Activated T-cell treated with anti-CD3 and anti-CD28 coated beads for 4 hours (primary cell): ENCODE results near the gene RHOF.

ENCODE experiments used
- DNase-seq: peaks from one replicate; pipeline ENCODE4 v3.0.0-alpha.2; 2020

The RHOF gene, protein sequence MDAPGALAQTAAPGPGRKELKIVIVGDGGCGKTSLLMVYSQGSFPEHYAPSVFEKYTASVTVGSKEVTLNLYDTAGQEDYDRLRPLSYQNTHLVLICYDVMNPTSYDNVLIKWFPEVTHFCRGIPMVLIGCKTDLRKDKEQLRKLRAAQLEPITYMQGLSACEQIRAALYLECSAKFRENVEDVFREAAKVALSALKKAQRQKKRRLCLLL

DNA sequence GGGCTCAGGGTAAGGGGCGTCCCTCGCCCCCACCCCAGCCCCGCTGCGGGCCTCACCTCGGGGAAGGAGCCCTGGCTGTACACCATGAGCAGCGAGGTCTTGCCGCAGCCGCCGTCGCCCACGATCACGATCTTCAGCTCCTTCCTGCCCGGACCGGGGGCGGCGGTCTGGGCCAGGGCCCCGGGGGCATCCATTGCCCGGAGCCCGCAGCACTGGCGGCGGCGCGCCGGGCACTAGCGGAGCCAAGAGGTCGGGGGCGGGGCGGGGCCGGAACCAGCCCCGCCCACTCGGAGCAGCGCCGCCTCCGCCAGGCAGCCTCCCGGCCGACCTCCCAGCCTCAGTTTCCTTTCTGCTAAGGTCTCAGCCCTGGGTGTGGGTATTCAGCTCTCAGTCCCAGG is at the start of gene RHOF:
Gene RHOF, minus strand, starts transcription at position 249 of the 398 bp plus-strand sequence. Its CDS starts 55 bp downstream, at position 194.
- no peak for DNase-seq

DNA sequence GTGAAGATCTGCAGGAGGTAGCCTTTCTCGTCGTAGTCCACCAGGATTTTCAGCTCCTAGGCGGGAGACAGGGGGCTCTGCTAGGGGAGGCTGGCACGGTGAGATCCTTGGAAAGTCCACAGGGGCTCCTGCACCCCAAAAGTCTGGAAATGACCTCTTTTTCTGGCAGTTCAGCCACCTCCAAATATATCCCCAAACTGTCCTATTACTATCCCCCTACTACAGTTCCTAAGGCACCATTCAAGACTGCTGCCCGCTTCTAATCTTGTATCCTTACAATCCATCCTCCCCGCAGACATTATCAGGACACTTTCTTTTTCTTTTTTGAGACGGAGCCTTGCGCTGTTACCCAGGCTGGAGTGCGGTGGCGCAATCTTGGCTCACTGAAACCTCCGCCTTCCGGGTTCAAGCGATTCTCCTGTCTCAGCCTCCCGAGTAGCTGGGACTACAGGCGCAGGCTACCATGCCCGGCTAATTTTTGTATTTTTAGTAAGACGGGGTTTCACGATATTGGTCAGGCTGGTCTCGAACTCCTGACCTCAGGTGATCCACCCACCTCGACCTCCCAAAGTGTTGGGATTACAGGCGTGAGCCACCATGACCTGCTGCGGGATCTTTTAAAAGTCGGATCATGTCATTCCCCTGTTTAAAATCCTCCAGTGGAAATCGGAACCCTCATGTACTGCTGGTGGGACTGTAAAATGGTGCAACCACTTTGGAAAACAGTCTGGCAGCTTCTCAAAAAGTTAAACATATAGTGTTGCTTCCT is 46.7 kb upstream of the RHOF start:
- no peak for DNase-seq

DNA sequence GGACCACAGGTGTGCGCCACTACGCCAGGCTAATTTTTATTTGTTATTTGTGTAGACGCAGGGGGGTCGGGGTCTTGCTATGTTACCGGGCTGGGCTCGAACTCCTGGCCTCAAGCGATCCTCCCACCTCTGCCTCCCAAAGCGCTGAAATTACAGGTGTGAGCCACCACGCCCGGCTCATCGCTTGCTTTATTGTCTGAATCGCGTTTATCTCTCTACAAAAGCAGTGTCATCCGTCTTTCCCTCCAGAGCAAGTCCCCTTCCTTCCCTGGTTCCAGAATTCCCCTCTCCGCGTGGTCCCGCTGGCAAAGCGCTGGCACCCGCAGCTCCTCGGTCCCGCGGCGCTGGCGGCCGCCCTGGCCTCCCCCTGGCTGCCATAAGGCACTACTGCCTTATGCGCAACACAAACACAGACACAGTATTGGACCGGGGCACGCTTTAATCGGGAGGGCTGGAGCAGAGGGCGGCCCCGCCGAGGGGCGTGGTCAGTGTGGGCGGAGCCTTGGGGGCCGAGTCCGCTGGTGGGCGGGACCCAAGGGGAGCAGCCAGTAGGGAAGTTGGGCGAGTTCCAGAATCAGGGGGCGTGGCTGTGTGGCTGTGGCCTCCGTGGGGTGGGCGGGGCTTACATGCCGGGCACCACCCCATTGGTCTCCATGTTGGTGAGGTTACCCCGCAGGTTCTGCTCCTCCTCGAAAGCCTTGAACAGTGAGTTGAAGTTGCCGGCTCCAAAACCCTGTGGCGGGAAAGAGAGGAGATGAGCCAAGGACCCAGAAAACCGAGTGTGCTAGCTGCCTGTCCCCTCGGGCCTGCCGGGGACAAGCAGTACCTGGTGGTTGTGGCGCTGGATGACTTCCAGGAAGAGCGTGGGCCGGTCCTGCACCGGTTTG is 45.9 kb upstream of the RHOF start:
- DNase-seq = peak; percentile 99

DNA sequence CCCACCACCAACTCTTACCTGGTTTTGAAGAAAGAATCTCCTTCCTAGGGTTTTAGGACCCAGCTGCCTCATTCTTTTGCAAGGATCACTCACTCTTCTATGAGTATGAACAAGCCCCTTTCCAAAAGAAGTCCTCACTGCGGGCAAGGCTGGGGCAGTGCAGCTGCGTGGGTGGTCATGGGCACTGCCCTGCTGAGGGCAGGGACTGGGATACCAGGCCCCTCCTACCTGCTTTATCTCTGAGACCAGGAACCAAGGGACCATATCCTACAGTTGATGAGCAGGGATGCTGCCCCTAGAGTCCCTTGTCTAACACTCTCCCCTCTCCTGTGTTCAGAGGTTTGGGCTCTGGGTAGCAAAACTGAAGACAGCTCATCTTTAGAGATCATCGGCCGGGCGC is 44.6 kb upstream of the RHOF start:
- DNase-seq = no peak

DNA sequence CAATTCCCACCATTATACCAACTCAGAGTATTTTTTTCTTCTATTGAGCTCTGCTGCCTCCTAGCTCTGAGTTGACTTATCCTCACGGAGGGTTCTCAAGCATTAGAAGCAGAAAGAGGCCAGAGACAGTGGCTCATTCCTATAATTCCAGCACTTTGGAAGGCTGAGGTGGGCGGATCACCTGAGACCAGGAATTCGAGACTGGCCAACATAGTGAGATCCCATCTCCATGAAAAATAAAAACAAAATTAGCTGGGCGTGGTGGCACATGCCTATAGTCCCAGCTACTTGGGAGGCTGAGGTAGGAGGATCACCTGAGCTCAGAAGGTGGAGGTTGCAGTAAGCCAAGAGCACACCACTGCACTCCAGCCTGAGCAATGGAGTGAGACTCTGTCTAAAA is 44.2 kb upstream of the RHOF start:
- no peak for DNase-seq

DNA sequence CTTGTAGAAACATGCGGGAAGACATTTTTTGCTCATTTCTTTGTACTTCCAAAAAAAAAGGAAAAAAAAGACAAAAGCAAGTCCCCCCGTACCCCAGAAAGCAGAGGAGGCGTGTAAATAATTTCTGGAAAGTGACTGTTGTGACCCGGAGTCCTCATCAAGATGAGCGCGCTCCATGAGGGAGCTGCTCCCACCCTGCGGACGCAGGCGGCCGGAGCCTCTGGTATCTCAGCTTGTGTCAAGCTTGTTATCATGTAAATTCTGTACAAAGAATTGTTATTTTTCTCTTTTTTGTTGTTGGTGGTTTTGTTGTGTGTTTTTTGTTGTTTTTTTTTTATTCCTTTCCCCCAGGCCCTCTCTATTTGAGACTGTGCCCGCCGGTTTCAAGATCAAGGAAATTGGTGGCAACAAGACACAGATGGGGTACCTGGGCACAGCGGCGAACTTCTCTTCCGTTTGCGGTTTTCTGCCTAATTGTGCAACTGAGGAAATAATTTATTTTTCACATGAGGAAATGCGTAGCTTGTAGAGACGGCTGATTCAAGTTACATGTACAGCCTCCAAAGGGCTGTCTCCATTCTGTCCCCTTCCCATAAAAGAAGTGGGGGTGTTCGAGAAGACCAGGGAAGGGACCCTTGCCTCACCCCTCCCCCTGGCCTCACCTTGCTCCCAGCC is 38.2 kb upstream of the RHOF start:
- DNase-seq = no peak

DNA sequence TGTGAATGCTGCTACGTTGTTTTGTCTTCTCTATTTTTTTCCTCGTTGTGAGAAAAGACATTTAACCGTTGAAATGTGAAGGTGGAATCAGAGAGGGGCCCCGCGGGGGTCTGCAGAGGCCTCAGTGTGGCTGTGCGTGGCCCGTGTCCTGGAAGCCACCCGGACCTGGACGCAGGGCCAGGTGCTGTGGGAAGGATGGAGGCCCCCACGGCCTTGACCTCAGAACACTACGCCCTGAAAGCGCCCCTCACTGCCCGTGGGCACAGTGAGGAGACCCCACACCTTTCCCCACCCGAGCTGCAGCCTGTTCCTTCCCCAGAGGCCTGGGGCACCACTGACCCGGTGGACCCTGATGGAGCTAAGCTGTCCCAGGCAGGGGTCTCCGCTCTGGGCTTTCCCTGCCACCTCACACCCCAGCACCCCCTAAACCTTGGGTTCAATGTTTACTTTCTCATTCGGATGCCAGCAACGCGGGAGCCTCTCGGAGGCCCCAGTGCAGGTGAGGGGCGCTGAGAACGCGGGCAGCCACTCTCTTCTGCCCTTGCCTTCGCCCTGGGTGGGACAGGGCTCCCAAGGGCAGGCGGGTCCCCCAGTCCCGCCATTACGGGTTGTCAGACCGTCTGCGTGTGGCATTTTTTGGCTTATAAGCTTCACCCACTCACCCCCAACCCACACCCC is 37.2 kb upstream of the RHOF start:
- DNase-seq = no peak

DNA sequence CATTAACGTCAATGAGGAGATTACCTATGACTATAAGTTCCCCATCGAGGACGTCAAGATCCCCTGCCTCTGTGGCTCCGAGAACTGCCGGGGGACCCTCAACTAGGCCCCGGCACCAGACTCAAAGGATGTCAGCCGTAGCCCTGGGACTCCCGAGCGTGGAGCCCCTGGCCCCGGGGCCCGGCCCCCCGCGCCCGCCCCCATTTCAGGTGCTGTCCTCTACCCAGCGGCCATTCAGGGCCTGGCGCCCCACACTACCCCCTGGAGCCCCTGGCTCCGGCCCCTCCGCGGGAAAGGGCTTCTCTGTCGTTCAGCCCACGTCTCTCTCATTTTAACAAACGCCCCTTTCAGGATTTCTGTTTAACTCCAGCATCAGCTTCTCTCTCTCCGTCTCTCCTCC is 36.6 kb upstream of the RHOF start:
- no peak for DNase-seq

DNA sequence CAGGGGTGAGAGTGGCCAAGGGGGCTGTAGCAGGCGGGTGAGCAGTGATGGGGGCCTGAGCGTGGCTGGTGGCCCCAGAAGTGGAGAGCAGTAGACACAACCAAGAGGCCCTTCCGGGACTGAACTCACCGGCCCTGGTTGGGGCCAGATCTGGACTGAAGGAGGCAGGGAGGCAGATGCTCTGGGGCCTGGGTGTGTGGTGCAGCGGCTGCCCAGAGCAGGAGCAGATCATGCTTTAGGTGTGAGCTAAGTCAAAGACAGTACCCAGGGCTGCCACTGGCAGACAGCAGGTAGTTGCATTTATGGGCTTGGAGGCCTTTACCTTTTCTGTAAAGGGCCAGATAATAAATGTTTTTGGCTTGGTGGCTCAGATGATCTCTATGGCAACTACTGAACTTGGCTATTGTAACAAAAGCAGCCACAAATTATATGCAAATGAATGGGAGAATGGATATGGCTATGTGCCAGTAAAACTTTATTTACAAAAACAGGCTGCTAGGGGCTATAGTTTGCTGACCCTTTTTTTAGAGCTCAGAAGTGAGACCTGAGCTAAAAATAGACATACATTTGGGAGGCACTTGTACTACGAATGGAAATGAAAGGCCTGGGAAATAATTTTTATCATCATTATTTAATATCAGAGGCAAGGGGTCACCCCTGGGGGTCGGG is 35.9 kb upstream of the RHOF start:
- no peak for DNase-seq

DNA sequence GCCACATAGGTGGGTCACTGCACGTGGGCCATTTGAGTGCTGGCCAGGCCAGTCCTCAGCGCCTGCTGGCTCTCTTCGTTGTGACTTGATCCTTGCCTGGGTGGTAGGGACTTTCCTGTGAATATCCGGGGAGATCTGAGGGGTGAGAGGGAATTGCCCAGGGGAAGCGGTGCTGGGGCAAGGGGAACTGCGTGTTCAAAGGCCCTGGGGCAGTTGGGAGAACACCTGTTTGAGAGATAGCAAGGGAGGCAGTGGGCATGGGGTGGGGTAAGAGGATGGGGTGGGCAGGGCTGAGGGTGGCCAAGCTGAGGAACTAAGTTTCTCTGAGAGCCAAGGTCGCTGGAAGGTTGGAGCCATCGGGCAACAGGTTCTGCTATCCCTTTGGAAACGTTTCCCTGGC is 35.3 kb upstream of the RHOF start:
- DNase-seq = no peak

DNA sequence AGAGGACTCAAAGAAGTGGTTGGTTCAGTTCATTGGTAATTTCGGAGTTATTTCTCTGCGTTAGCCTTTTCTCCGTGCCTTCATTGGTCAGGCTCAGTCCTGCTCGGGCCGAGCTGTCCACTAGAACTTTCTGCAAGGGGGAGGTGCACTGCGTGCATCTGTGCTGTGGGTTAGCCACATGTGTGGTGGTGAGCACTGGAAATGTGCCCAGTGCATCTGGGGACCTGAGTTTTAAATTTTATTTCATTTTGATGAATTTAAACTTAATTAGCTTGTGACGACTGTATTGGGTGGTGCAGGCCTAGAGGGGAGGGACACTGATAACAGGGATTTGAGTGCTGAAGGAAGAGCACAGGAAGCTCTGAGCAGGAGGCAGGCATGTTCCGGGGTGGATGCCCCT is 34.8 kb upstream of the RHOF start:
- DNase-seq = no peak

DNA sequence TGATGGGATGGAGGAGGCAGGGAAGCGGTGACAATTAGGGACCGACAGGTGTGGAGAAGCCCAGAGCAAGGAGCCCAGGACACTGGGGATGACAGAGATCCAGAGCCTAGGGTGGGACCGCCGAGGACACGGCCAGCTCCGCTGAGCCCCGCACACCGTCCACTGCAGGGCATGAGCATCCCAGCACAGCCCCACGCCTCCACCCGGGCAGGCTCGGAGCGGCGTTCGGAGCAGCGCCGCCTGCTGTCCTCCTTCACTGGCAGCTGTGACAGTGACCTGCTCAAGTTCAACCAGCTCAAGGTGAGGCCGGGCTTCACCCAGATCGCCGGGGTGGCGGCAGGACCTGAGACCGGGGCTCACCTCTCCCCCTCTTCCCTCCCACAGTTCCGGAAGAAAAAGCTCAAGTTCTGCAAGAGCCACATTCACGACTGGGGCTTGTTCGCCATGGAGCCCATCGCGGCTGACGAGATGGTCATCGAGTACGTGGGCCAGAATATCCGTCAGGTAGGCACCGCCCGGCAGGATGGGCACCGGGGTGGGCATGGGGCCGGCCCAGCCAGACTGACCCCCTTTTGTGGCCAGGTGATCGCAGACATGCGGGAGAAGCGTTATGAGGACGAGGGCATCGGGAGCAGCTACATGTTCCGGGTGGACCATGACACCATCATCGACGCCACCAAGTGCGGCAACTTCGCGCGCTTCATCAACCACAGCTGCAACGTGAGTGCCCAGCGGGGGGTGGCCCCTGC is 34.0 kb upstream of the RHOF start:
- no peak for DNase-seq

DNA sequence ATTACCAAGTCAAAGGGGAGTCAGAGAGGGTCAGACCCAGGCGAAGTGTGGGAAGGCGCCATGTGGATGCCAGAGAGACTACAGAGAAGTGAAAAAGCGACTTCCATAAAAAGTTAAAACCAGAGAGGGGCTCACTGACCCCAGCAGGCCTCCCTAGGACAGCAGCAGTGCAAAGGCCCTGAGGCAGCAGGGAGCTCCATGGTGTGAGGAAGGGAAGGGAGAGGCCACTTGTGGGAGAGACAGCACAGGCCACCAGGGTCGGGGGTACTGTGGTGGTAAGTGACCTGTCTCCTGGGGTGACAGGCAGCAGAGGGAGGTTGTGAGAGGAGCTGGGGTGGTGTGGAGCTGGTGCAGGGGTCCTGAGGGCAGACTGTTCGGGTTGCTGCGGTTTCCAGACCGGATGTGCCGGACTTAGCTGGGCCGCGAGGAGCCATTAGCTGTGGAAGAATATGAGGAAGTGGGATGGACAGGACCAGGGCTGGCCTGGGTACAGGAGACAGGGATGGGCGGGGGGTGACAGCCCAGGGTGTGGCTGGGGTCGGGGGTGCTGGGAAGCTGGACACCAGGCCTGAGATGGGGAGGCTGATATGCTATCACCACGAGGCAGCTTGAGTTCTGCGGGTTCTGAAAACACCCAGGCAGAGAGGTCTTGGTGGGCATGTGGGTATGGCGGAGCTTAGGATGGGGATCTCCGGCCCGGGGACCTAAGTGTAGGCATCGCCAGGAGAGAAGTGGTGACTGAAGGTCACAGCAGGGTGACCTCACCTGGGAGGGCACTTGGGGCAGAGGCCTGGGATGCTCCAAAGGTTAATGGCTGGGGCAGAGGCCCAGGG is 33.0 kb upstream of the RHOF start:
- no peak for DNase-seq

DNA sequence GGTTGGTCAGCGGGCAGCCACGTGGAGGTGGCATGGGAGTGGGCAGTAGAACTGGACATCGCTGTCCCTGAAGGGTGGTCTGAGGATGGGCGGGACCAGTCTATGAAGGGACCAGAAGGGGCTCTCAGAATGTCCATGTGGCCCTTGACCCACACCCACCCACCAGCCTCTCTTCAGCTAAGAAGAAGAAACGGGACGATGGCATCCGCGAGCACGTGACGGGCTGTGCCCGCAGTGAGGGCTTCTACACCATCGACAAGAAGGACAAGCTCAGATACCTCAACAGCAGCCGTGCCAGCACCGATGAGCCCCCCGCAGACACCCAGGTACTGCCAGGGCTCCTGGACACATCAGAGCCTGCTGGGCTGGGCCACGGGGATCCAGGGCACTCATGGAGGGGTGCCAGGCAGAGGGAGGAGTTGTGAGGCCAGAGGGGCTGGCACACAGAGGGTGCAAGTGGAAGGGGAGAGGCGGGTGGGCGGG is 31.6 kb upstream of the RHOF start:
- DNase-seq = no peak

DNA sequence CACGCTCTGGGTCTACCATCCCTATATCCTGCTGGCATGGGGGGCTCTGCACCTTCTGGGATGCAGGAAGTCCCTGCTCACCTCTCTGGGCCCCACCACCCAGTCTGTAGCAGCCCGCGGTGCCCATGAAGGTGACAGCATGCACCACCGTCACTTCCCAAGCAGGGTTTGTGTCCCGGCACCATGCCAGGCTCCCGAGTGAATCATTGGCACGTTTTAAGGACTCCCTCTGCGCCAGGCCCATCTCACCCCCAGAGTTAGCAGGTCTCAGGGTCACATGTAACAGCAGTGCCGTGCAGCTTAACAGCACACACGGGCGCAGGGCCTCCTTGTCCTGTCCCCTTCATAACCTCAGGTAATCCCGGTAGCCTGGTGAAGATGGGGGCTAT is 30.2 kb upstream of the RHOF start:
- no peak for DNase-seq

DNA sequence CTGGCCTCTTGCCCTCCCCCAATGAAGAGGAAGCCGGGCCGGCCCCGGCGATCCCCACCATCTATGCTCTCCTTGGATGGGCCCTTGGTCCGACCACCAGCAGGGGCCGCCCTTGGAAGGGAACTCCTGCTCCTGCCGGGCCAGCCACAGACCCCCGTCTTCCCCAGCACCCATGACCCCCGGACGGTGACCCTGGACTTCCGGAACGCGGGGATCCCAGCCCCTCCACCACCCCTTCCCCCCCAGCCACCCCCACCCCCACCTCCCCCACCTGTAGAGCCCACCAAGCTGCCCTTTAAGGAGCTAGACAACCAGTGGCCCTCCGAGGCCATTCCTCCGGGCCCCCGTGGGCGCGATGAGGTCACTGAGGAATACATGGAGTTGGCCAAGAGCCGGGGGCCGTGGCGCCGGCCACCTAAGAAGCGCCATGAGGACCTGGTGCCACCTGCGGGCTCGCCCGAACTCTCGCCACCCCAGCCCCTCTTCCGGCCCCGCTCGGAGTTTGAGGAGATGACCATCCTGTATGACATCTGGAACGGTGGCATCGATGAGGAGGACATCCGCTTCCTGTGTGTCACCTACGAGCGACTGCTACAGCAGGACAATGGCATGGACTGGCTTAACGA is 29.7 kb upstream of the RHOF start:
- DNase-seq = no peak

DNA sequence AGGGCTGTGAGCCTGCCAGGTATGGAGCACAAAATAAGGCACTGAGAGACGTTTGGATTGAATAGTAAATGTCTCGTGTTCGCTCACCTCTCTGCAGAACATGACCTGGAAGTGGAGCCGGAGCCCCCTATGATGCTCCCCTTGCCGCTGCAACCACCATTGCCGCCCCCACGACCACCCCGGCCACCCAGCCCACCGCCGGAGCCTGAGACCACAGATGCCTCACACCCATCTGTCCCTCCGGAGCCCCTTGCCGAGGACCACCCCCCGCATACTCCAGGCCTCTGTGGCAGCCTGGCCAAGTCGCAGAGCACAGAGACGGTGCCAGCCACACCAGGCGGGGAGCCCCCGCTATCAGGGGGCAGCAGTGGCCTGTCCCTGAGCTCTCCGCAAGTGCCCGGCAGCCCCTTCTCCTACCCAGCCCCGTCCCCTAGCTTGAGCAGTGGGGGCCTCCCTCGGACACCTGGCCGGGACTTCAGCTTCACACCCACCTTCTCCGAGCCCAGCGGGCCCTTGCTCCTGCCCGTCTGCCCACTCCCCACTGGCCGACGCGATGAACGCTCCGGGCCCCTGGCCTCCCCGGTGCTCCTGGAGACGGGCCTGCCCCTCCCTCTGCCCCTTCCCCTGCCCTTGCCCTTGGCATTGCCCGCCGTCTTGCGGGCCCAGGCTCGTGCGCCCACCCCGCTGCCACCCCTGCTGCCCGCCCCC is 29.1 kb upstream of the RHOF start:
- no peak for DNase-seq

DNA sequence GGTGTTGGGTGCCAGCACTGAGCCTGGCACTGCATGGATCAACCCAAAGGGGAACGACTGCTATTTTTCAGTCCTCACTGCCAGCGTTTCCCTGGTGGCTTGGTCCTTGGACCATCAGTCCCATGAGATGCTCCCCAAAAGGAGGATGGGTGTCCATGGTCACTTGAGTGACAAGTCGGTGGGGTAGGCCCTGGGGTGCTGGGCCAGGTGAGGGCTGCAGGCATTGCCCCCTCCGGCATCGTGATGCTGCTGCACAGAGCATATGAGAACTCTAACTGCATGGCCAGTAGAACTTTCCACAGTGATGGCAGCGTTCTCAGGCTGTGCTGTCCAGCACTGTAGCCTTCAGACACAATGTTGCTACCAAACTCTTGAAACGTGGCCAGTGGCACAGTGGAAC is 26.6 kb upstream of the RHOF start:
- DNase-seq = no peak
